CD4-positive, alpha-beta T cell treated with Interleukin-6 at 100 ng/mL for 8 hours (primary cell): ENCODE measurements around the gene PNCK.

Experiments used
- DNase-seq: peaks from one replicate; pipeline ENCODE4 v3.0.0-alpha.2; 2020; ENCODE audit warnings: mixed read lengths, low spot score

Gene PNCK

GRCh38 chrX:153626863-153627674 is 46.5 kb downstream of the PNCK start:
- no peak for DNase-seq

GRCh38 chrX:153626025-153626633 is 47.5 kb downstream of the PNCK start:
- no peak for DNase-seq

- no peak for DNase-seq
Observed at GRCh38 chrX:153625271-153626024, 48.2 kb downstream of the PNCK start.

GRCh38 chrX:153624196-153625091 is 49.2 kb downstream of the PNCK start:
- DNase-seq = no peak

- no peak for DNase-seq
Observed at GRCh38 chrX:153623310-153624029, 50.1 kb downstream of the PNCK start.

GRCh38 chrX:153622661-153623309 is 50.8 kb downstream of the PNCK start:
- DNase-seq = no peak

- no peak for DNase-seq
Observed at GRCh38 chrX:153621949-153622598, 51.5 kb downstream of the PNCK start.

GRCh38 chrX:153620576-153620975 is 53.0 kb downstream of the PNCK start:
- no peak for DNase-seq
